Pancreas (tissue), 10 donors: Measurements from ENCODE around the gene SLCO3A1. TPM values are rescaled to one million over a fixed set of nuclear protein-coding genes. Genes with fewer than 3 reads are reported as not detected.

Source experiments
- ATAC-seq, 4 donors: fragments of 200-7000 bp; cut with Tn5 transposase; one replicate each; pipeline versions ENCODE4 v1.8.0 to v1.9.1; 2020; ENCODE audit warnings: mild to moderate bottlenecking in 4 of 4, moderate library complexity in 4 of 4
- DNase-seq, 6 donors: peaks; one replicate each; pipeline ENCODE4 v3.0.0-alpha.2; 2020
- FAIRE-seq: peaks from 2 replicates; lab custom pipeline; 2012; peaks lifted over from hg19 to GRCh38; lab: Jason Lieb, UNC
- H3K27ac ChIP-seq, 4 donors: fragments of 200-600 bp; sonication (generic); 1 replicate in 3 of 4; 2 replicates in 1 of 4; pipeline versions ENCODE4 v1.5.0 to v1.8.0; 2020
- H3K27me3 ChIP-seq, 4 donors: fragments of 200-600 bp; one replicate each; pipeline ENCODE4 v1.8.0; 2021
- H3K36me3 ChIP-seq, 3 donors: fragments of 200-600 bp; sonication (generic) in 1 of 3; one replicate each; pipeline versions ENCODE4 v1.5.0 to v1.8.0; 2020 to 2021
- H3K4me1 ChIP-seq, 3 donors: fragments of 200-600 bp; one replicate each; pipeline ENCODE4 v1.8.0; 2021
- H3K4me3 ChIP-seq, 4 donors: fragments of 200-600 bp; sonication (generic) in 2 of 4; one replicate each; pipeline versions ENCODE4 v1.5.0 to v1.8.0; 2020 to 2021
- H3K9me3 ChIP-seq, 4 donors: fragments of 200-600 bp; one replicate each; pipeline ENCODE4 v1.8.0; 2021
- CTCF ChIP-seq, 4 donors: fragments of 200-600 bp; sonication (generic) in 3 of 4; IDR thresholded peaks; one replicate each; pipeline versions ENCODE4 v1.5.0 to v1.8.0; 2021; ENCODE audit warnings: antibody characterized with exemption in 4 of 4
- WGBS, 2 donors: extraction: QIAGEN DNeasy Blood & Tissue Kit; methylation state at CpG; one replicate each; pipeline ENCODE4 v1.1.7; 2013; 5-methylcytosine and 5-hydroxymethylcytosine counted together
- intact Hi-C, 3 donors: fragments of 100-400 bp; cut with DNase I; formaldehyde crosslinking; loops; one replicate each; pipeline versions ENCODE4 v1.11.1 to v1.14.2; 2022
- polyA plus RNA-seq, 2 donors: library from polyadenylated mRNA; stranded (reverse); fragments of 200-250 nt; gene quantifications; one replicate each; pipeline ENCODE4 v1.2.3, GENCODE V29; 2013
- total RNA-seq, 6 donors: library from RNA; stranded (reverse); fragmentation: NEBNext Ultra II Directional in 4 of 6; extraction: Animal tissue kit (Norgen Biotek cat#: 25700) in 4 of 6; gene quantifications; one replicate each; pipeline versions ENCODE4 v1.2.1 to v1.2.4, GENCODE V29; 2021 to 2023
- donor health status: healthy with polysubstance abuse.
- donor health status: DM: no; HTN: no; CAD: no; lungs with moderate emphysema.
- donor health status: DM: no; HTN: no; CAD: no.
- donor health status: control.
- donor health status: control.
- donor health status: Bipolar disorder and iron deficiency.
- donor health status: DM: yes; HTN: yes; CAD: no.
- donor health status: DM: no; HTN: no; CAD: no.
- donor health status: DM: no; HTN: no; CAD: no.
- donor health status: DM: yes; HTN: yes; CAD: no.

SLCO3A1 gene
- total and polyA plus RNA-seq, 8 donors, result 3.4 to 15.5 (median 6.7) TPM

DNA sequence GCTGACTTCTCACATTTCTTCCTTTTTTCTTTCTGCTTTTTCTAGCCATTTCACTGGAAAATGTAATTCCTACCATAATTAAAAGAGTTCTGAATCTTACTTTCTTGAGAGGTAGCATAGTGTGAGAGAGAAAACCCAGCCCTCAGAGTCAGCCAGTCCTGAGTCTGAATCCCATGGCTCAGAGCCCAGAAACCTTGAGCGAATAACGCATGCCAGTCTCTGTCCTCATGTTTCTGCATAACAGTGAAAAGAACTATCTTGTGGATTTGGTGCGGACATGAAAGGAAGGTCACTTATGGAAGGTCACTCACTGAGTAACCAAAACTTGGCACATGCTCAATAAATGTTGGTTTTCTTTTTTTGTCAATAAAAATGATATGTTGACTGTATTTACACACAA lies 29.3 kb upstream of the SLCO3A1 start:
- FAIRE-seq (no peak), ATAC-seq (peak in 1 of 4 donors; percentile 45), DNase-seq (no peak)
- Histone ChIP-seq H3K36me3 (no peaks in the 10 kb centered on the region), H3K4me3 (no peak overlapping the region), H3K27ac (no peak overlapping the region), H3K9me3 (no peaks in the 10 kb centered on the region), H3K4me1 (no peaks in the 10 kb centered on the region), H3K27me3 (no peaks in the 10 kb centered on the region)
- TF ChIP-seq CTCF (IDR thresholded peaks at IDR 0.05), result no peak
- WGBS, 2 donors, result 18 to 23% methylated on average over 3 of the region's 3 CpGs
- intact Hi-C loops, result no loop called here

DNA sequence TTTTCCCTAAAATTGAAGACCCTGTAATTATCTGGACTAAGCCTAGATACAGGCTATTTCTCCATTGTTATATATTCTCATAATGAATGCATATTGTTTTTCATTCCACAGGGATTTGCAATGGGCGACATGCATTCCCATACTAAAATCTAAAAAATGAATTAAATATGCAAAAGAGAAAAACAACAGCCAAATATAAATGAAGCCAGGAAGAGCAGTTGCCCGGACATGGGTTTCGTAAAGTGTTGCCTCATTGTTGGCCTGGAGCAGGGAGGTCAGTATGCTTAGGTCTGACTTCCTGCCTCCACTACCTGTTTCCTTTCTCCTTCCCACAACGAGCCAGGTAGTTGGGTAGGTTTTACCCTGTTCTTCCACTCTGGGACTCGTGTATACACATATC lies 27.1 kb upstream of the SLCO3A1 start:
- H3K27me3 ChIP-seq, result no peaks in the 10 kb centered on the region
- no peak overlapping the region for H3K27ac ChIP-seq
- H3K4me3 ChIP-seq, result no peak overlapping the region
- no peak for TF ChIP-seq CTCF (IDR thresholded peaks at IDR 0.05)
- WGBS, 2 donors, result 59 to 60% methylated on average over 5 of the region's 5 CpGs
- intact Hi-C loops, result no loop called here
- H3K36me3 ChIP-seq, result no peaks in the 10 kb centered on the region
- ATAC-seq (no peak), FAIRE-seq (no peak), DNase-seq (no peak)
- H3K9me3 ChIP-seq, result no peaks in the 10 kb centered on the region
- no peaks in the 10 kb centered on the region for H3K4me1 ChIP-seq

DNA sequence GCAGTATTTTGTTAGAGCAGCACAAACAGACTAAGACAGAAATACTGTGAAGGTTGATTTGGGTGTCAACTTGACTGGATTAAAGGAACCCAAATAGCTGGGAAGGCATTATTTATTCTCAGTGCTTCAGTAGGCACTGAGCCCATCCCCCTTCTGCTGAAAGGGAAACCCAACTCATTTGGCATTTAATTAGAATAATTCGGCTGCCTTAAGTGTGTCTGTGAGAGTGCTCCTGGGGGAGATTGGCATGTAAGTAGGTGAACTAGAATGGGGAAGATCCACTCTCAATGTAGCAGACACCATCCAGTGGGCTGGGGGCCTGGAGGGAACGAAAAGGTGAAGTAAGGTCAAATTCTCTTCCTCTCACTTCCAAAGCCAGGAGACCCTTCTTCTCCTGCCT lies 20.5 kb upstream of the SLCO3A1 start:
- intact Hi-C loops, result no loop called here
- H3K36me3 ChIP-seq, result no peaks in the 10 kb centered on the region

DNA sequence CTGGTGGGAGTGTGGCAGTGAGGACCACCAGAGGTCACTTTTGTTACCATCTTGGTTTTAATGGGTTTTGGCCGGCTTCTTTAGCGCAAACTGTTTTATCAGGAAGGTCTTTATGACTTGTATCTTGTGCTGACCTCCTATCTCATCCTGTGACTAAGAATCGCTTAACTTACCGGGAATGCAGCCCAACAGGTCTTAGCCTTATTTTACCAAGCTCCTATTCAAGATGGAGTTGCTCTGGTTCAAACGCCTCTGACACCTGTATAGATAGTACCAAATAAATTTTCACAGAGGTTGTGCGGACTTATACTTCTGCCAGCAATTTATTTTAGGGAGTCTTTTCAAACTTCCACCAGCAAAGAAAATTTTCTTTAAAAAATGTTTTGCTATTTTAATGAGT lies 13.6 kb upstream of the SLCO3A1 start:
- Histone ChIP-seq H3K27ac (no peak overlapping the region), H3K27me3 (peaks cover 0 to 4% (median 0%) of the 10 kb centered on the region in 4 donors), H3K4me1 (no peaks in the 10 kb centered on the region), H3K4me3 (no peak overlapping the region), H3K9me3 (peaks cover 0 to 3% (median 0%) of the 10 kb centered on the region in 4 donors), H3K36me3 (no peaks in the 10 kb centered on the region)
- TF ChIP-seq CTCF (IDR thresholded peaks at IDR 0.05), result no peak
- ATAC-seq (no peak), FAIRE-seq (no peak), DNase-seq (no peak)
- intact Hi-C loops, result no loop called here
- 62 to 71% methylated on average over 6 of the region's 6 CpGs for WGBS, 2 donors

More for the DNA sequence above, 20.5 kb upstream of the SLCO3A1 start:
- ATAC-seq (no peak), DNase-seq (no peak), FAIRE-seq (no peak)
- H3K27ac ChIP-seq, result no peak overlapping the region
- H3K4me1 ChIP-seq, result no peaks in the 10 kb centered on the region
- H3K9me3 ChIP-seq, result no peaks in the 10 kb centered on the region
- no peaks in the 10 kb centered on the region for H3K27me3 ChIP-seq
- no peak for TF ChIP-seq CTCF (IDR thresholded peaks at IDR 0.05)
- 61 to 68% methylated on average over 2 of the region's 2 CpGs for WGBS, 2 donors
- no peak overlapping the region for H3K4me3 ChIP-seq

DNA sequence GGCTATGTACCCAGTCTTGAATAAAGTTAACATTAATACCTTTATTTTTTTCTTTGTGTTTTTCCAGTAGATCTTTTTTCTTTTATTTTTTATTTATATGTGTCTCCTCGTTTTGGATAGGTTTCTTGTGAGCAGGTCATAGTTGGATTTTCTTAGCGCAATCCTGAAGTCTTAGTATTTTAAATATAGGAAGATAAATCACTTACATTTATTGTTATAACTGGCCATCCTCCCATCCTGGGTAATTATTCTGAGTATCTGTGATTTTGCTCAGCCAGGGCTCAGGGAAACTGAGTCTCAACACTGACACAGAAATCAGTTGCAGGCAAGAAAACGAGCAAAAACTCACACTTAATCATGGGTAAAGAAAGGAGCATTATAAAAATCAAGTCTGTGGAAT lies 11.6 kb upstream of the SLCO3A1 start:
- ATAC-seq, result no peak
- no peaks in the 10 kb centered on the region for H3K36me3 ChIP-seq
- FAIRE-seq, result peak; percentile 39
- H3K27ac ChIP-seq, result no peak overlapping the region
- H3K4me1 ChIP-seq, result no peaks in the 10 kb centered on the region
- no peak for DNase-seq
- peaks cover 0 to 4% (median 0%) of the 10 kb centered on the region in 4 donors for H3K27me3 ChIP-seq
- no peak for TF ChIP-seq CTCF (IDR thresholded peaks at IDR 0.05)
- peaks cover 0 to 3% (median 0%) of the 10 kb centered on the region in 4 donors for H3K9me3 ChIP-seq
- intact Hi-C loops, result no loop called here
- 67 to 74% methylated on average over 3 of the region's 3 CpGs for WGBS, 2 donors
- H3K4me3 ChIP-seq, result no peak overlapping the region
